NCI-H510A treated with DMSO at 0.1 percent for 48 hours (cell line): ENCODE data around the gene IL23R.
"Not testable (repeated sequence)": the region's sequence is repeated elsewhere in the genome, so short reads cannot be mapped to it uniquely, and the experiment has no call there.

Experiments used
- DNase-seq: peaks from one replicate; lab custom pipeline; 2025; lab: John Stamatoyannopoulos, UW

Gene IL23R

DNA sequence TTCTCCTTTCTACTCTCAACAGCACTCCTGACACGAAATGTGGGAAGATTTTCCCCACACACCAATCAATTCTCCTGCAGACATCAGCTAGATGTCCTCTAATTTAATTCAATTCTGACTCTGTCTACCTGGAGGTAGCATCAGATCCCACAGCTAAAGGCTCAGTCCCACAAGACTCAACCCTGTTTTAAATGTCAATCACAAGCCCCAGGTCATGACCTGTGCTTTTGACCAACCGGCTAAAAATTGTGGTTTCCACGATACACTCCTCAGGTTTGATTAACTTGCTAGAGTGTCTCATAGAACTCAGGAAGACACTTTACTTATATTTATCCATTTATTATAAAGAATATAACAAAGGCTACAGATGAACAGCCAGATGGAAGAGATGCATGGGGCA, 27.4 kb downstream of the IL23R start:
- DNase-seq: no peak

DNA sequence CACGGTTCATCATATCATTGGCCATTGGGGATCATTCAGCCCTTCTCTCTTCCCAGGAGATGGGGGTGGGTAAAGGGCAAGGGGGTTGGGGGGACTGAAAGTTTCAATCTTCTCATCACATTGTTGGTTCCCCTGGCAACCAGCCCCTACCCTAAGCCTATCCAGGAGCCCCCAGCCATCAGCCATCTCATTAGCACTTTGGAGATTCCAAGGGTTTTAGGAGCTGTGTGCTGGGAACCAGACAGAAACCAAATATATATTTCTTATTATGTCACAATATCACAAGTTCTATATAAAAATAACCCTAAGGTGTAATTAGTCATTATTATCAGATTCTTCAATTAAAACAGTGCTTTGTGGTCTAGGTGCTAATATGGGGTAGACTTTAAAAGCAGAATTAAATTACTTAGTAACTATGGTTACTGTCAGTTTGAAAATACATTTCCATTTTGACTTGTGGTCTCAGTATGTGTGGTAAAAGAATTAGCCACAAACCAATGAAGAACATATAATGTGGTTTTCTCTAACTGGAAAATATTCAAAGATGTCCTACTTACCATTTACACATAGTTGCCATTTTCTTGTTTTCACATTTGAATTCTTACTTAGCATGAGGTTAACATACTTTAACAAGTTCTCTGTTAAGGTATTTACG, 28.1 kb downstream of the IL23R start:
- no peak for DNase-seq

DNA sequence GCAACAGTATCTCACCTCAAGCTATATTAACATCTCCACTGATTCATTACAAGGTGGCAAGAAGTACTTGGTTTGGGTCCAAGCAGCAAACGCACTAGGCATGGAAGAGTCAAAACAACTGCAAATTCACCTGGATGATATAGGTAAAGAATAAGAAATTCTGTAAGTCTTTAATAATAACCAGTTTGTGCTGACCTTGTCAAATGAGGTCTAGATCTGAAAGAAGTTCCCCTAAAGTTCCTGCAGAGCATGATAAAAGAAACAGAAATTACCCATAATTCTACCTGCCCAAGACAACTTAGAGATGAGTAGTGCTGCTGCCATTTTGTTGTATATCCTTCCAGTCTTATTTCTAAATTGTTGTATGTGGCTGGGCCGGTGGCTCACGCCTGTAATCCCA, 34.5 kb downstream of the IL23R start:
- DNase-seq: no peak

DNA sequence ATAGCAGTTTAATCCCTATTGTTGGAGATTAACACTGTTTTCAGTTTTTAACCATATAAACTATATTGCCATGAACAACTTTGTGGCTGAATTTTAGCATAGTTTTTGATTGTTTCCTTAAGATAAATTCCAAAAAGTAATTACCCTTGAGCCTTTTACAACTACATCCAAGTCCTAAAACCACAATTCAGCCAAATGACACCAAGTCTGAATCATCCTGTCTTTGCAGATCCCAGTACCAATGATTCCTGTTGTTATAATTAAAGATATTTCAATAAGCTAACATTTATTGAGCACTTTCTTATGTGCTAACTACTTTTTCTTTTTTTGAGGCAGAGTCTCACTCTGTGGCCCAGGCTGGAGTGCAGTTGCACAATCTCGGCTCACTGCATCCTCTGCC, 35.6 kb downstream of the IL23R start:
- DNase-seq: no peak

DNA sequence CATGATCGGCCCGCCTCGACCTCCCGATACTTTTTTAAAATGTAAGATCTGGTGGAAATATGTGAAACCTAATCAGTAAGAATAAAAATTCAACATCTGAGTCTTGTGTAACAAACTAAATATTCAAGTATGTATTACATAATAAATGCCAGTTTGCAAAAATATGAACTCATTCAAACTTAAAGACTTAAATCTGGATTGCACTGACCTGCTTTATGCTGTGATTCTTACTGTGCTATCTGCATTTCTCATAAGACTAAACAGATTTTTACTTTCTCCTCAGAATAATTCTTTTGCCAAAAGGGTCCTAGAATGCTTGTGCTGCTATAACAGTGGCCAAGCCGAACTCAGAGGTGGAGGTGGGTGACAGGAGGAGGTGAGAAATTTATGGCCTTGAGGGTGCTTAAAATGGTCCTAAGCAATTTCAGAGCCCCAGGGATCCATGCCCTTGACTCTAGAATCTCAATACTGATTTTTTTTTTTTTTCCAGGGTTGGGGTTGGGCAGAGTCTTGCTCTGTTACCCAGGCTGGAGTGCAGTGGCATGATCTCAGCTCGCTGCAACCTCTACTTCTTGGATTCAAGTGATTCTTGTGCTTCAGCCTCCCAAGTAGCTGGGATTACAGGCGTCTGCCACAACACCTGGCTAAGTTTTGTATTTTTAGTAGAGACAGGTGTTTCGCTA, 38.2 kb downstream of the IL23R start:
- DNase-seq: no peak

DNA sequence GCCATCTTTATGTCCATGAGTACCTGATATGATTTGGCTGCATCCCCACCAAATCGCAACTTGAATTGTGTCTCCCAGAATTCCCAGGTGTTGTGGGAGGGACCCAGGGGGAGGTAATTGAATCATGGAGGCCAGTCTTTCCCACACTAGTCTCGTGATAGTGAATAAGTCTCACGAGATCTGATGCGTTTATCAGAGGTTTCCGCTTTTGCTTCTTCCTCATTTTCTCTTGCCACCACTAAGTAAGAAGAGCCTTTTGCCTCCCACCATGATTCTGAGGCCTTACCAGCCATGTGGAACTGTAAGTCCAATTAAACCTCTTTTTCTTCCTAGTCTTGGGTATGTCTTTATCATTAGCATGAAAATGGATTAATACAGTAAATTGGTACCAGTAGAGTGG, 41.1 kb downstream of the IL23R start:
- not testable (repeated sequence) for DNase-seq

DNA sequence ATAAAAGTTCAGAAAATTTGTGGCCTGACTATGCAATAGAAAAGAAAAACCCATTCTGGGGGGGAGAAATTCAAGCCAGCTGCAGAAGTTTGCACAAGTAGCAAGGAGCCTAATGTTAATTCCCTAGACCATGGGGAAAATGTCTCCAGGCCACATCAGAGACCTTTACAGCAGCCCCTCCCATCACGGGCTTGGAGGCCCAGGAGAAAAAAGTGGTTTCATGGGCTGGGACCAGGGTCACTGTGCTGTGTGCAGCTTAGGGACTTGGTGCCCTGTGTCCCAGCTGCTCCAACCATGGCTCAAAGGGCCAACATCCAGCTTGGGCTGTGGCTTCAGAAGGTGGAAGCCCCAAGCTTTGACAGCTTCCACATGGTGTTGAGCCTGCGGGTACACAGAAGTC, 42.0 kb downstream of the IL23R start:
- no peak for DNase-seq

DNA sequence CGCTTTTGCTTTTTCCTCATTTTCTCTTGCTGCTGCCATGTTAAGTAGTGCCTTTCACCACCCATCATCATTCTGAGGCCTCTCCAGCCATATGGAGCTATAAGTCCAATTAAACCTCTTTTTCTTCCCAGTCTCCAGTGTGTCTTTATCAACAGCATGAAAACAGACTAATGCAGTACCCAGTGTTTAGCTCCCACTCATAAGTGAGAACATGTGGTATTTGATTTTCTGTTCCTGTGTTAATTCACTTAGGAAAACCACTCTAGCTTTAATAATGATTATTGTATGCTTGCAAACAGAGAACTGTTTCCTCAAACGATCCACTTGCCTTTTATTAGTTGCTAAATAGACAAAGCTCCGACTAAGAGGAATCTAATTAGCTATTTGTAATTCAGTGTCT, 43.3 kb downstream of the IL23R start:
- no peak for DNase-seq

DNA sequence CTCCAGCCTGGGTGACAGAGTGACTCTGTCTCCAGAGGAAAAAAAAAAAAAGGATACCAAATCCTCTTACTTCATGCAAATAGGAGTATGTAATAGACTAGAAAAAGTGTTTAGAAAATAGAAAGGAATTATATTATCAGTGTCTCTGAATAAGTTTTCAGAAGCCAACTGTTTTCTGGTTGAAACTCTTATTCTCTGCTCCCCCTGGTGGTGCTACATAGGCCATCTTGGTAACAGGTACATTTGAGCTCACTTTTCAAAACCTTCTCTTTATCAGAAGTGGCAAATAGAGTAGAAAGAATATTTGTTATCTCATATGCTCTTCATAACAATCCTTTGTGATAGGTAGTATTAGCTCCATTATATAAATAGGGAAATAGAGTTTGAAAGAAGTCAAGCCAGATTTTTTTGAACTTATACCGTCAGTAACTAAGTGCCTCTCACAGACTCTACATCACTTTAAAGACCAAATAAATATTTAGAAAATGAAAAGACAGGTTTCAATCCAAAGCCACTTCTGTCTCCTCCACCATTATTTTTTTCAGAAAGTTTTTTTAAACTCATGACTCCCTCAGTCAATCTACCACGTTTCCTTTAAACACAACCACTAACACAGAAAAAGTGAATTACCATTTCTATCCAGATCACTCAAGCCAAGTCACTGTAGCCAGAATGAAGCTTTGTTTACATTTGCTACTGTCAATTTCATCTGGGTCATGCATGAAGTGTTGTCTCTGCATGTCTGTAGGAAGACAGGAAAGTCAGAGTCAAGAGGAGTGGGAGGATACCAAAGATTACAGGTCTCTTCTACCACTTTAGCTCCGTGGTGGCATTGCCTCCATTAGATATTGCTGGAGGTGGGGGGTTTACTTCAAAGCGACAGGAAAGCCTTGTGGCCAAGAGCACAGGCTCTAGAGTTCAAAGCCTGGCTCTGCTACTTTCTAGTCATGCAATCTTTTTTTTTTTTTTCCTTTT, 45.6 kb downstream of the IL23R start:
- DNase-seq: peak; percentile 85

DNA sequence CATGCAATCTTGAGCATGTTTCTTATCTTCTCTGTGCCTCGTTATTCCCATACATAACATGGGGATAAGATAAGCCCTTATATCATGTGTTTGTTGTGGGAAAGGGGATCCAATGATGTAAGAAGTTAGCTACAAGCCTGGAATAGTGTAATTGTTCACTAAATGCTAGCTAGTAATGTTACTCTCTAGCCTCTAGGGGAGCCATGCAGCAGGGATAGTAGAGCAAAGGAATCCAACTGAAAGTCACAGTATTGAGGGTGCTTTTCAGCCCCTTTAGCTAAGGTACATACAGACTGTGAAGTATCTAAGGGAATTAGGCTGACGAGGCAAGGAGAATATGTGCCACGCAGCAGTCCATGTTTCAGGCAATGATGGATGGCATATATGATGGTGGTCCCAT, 46.9 kb downstream of the IL23R start:
- DNase-seq: no peak

DNA sequence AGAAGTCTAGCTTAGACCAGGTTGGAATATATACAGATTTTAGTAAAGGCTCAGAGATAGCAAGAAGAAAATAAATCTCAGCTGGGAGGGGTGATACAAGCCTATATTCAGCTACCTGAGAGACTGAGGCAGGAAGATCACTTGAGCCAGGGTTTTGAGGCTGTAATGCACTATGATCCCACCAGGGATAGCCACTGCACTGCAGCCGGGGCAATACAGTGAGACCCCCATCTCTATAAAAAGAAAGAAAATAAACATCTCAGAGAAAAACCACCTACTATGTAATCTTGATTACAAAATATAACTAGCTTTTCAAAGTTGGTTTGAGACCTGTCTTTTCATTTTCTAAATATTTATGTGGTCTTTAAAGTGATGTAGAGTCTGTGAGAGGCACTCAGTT, 47.7 kb downstream of the IL23R start:
- no peak for DNase-seq

DNA sequence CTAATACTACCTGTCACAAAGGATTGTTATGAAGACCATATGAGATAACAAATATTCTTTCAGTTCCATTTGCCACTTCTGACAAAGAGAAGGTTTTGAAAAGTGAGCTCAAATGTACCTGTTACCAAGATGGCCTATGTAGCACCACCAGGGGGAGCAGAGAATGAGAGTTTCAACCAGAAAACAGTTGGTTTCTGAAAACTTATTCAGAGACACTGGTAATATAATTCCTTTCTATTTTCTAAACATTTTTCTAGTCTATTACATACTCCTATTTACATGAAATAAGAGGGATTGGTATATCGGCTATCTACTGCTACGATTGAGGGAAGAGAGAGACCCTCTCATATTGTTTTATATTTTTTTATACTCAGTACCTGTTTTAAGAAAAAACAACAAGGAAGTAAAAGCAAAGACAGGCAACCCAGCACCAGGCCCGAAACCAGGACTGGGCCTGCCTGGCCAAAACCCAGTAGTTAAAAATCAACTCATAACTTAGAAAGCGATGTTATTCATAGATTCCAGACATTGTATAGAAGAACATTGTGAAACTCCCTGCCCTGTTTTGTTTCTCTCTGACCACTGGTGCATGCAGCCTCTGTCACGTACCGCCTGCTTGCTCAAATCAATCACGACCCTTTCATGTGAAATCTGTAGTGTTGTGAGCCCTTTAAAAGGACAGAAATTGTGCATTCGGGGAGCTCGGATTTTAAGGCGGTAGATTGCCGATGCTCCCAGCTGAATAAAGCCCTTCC, 48.3 kb downstream of the IL23R start:
- no peak for DNase-seq

DNA sequence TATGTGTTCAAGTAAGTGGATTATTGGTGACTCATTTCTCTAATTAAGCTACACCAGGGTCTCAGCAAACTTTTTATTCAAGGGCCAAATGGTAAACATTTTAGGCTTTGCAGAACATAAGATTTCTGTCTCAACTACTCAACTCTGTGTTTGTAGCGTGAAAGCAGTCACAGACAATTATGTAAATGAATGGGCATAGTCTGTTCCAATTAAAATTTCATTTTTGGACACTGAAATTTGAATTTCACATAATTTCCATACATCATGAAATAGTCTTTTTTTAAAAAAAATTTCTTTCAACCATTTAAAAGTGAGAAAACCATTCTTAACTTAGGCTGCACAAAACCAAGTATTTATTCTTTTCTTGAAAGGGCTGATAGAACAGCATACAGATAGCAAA, 50.1 kb downstream of the IL23R start:
- no peak for DNase-seq

DNA sequence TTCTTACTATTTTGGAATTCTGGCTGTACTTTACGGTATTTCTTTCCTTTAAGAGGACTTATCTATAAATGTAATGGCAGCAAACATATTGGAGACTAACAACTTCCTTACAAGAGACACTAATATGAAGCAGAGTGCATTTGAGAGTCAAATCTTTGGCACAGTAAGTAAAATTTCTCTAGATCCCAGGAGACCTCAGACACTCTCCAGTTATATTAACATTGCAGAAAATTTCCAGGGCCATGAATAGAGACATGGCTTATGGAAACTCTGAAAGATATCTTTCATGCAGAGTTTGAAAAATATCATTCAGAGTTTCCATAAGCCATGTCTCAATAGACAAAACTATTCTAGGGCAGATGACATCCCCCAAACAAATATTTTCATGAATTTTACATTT, 51.2 kb downstream of the IL23R start:
- DNase-seq: no peak

DNA sequence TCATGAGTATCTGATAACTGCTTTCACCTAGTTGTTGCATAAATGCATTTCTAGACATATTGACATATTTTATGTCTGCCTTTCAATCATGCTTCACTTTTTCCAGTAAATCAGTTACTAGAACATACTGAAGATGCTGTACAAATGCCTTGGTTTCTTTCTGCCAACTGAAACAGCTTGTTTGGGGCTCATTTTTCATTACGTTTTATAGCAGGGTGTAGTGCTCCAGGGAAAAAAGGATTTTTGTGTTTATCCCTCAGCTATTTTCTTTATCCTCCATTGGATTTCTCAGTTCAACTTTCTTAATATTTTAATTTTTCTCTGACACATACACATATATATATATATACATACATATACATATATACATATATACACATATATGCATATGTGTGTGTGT, 51.7 kb downstream of the IL23R start:
- DNase-seq: no peak

DNA sequence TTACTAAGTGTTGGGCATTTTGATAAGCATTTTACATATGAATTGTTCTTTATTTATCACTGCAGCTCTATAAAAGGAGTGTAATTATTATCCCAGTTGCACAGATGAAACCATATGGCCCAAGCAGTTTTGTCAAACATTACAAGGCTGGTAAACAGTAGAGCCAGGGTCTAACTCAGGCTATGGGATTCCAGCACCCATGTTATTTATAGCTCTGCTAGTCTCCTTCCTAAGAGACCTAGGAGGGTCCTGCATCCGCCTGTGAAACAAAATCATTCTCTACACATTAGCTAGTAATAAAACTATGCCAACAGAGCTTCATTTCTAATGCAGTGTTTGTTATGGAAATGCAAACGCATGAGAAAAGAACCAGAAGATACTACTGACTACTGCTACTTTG, 58.6 kb downstream of the IL23R start:
- DNase-seq: no peak

DNA sequence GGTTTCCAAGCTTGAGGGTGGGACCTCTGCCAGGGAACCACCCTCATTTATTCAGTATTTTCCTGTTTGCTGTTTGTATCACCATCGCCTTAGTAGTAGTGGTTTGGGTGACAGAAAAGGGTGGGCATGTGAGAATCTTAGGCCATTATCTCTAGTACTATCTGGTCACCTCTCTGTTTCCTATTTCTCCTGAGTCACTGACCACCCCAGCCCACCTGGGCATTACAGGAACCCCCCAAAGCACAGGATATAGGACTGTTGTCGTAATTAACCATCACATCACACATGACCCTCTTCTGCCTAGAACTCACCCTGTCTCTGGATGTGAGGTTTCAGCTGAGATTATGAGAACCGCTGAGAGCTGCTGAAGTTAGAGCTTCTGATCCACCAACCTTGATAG, 60.4 kb downstream of the IL23R start:
- no peak for DNase-seq

DNA sequence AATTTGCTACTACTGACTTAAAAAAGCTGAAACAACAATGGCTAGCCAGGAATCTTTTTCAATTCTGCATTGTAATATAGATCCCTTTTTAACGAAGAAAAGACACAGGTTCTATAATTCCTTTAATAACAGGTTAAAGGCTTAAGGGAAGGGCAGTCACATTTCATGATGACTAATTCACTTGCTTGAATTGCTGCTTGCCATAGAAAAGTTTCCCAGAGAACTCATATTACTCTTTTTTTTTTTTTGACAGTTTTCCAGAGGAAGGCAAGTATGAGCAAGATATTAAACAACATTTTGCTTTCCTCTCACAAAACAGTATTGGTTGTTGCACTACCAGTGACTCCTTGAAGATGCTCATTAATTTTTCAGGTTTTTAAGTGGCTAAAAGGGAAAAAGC, 60.9 kb downstream of the IL23R start:
- no peak for DNase-seq

DNA sequence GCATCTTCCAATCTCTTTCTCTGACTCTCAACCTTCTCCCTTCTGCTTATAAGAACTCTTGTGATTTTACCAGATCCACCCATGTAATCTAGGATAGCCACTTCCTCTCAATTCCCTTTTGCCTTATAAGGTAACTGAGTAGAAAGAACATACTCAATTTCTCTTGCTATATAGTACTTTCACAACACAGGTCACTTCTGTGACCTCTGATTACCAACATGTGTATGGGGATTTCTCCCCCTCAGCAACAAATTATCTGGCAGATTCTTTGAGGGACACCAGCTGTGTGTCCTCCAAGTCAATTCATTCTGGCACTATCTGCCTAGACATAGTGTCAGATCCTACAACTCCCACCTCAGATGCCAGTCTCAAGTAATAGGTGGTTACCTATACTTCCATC, 62.5 kb downstream of the IL23R start:
- DNase-seq: no peak

DNA sequence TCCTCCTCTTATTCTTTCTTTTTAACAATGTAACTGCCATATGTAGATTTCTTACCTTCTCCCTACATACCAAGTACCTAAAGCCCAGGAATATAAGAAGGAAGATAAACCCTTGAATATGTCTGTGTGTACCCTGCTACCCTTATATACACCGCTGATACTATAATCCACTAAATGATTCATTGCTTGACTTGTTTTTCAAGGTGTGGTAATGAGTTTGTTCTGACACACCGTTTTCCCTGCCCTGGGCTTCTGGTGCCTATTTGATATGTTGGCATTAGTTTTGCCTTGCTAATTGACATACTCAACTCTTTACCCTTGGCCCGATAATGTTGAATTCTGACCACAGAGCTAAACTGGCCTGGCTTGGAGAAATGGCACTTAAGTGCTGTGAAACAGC, 64.3 kb downstream of the IL23R start:
- no peak for DNase-seq

DNA sequence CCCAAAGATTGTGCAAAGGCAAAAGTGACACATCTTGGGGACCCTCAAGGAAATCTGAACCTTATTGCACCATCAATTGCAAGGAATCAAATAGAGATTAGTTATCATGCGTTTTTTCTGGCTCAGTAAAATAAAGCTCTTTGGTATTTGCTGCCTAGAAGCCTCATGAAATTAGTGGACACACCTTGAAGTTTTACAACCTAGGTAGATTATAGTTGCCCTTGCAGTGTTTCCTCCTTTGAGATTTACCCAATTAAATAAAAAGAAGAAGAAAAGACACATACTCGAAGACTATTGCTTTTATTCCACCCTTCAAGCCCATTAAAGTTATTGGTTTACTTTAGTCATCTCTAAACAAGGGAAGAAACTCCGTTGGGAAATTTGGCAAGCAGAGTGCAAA, 70.0 kb downstream of the IL23R start:
- DNase-seq: no peak

DNA sequence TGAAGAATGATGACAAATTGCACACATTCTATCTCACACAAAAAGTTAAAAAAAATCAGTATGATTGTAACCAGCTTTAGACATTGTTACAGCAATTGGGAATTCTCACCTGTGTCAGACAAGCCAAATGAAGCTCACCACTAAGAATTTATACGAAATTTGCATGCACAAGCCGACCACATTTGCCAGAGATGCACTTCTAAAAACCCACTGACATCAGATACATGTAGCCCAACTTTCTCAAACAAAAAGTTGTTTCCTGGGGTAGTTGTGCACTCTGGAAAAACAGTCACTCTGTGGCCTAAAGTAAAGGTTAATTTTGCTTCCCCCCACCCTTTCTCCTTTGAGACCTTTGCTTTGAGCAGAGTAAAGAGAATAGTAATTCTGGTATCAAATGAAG, 73.5 kb downstream of the IL23R start:
- no peak for DNase-seq
